GM21529 (cell line): ENCODE measurements around the gene CREG1.

ENCODE experiments used
- ATAC-seq: cut with Tn5 transposase; IDR thresholded peaks from one replicate; pipeline ENCODE4 v1.9.1; 2021; ENCODE audit not compliant: unreplicated experiment

Gene CREG1

DNA sequence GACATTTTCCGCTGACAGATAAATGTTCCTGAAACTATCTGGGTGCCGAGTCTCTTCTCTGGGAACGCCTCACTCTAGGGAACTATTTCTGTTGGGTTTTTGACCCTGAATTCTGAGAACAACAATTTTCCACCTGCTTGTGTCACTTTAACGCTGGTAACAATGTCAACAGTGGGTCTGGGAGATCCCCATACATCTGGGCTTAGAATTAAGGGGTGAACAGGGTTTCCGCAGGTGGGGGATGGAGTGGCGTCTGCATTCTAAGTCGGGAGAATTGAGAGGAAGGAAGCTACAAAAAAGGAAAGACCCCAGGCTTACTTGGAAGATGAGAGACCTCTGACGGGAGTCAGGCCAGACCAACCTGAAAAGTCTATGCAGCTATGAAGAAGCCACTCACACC lies 44.0 kb downstream of the CREG1 start:
- ATAC-seq: no peak

DNA sequence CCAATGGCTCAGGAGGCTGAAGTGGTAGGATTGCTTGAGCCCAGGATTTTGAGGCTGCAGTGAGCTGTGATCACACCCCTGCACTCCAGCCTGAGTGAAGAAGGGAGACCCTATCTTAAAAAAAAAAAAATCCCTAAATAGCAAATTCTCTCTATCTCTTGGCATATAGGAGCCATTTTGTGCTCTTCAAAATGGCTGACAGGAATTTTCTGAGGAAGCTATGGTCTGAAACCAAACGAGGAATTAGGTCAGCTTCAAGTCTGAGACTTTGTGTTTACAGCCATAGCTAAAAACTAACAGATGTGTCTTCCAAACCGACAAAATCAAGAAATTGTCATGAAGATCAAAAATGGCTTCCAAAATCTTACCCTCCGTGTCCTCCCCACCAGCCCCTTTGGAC lies 45.8 kb downstream of the CREG1 start:
- ATAC-seq: no peak

DNA sequence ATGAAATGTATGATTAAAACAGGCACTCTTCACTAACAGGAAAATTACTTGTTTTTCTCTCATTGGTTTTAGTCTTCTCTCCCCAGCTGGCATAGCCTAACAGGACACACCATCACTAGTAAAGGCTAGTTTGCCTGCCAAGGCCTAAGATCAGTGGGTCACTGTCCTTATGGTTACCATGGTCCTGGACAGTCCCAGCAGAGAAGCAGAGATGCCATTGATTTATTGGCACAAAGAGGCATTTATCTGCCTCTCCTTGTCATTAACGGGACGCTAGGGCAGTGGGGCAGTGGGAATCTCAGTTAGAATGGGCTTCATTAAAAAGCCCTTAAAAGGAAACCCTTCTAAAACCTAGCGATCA lies 49.1 kb downstream of the CREG1 start:
- no peak for ATAC-seq

DNA sequence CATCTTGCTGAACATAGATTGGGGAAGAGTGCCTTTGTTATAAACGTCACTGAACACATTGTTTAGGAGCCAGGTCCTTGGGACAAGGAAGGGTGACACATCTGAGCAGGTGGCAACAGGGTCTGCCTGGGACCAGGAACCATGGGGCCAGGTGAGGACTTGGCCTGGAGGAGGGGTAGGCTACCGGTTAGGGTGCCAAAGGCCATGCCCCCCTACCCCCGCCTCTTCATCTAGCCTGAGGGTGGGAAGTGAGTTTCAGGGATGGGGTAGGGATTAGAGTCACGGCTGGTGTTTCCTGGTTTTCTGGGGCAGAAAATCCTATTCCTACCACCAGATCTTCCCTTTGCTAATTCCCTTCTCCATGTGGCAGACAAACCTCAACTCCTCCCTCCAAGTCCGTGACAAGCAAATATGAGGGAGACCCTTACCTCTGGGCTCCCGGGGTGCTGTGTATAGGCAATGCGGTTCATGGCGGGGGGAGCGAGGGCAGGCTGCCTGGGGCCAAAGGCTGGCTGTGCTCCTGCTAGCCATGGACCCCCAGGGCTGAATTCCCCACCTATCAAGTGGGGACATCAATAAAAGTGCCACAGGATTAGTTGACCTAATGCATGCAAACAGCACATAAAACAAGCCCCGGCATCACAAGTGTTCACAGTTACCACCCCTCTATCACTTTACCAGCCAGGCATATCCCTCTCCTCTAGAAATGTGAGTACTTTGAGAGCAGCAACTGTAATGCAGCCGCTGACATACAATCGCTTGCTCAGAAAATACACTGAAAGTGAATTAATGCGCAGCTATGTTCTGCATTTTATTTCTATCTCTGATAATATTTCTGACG lies 49.7 kb downstream of the CREG1 start:
- no peak for ATAC-seq

DNA sequence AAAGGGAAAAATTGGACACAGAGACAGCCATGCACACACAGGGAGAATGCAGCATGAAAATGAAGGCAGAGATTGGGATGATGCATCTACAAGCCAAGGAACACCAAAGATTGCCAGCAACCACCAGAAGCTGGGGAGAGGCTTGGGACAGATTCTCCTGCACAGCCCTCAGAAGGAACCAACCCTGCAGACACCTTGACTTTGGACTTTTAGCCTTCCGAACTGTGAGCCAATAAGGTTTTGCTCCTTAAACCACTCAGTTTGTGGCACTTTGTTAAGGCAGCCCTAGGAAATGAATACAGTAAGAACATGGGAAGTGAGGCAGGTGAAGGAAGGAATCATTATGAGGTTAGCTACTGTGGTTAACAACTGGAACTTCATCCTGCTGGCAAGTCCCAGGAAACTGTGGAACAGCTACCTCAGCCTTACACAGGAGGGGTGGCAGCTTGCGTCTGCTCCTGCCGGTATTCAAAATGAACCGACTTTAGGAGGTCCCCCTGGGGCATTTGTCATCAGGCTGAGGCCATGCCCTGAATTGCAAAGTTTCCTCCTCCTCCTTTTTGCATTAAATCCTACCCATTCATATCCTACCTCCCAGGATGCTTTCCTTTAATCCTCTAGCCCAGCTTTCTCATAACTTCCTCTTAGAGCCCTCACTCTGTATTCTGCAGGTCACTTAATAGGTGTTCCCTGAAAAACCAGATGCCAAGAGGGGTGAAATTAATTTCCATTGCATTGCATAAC lies 50.7 kb downstream of the CREG1 start:
- ATAC-seq: no peak

DNA sequence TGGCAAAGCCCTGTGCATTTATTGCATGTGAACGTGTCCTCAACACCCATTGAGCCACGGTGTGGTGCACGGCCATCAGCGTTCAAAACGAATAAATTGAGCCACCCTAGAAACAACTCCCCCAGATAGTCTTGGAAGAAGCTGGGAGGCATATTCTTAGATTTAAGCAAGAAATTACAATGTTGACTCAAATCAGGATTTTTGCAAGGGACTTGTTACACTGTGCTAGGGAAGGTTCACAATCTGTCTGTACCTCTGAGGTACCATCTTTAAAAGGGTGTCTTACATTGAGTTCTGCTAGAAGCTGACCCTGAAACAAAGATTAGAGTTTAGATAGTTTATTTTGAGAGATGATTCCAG lies 51.4 kb downstream of the CREG1 start:
- no peak for ATAC-seq

DNA sequence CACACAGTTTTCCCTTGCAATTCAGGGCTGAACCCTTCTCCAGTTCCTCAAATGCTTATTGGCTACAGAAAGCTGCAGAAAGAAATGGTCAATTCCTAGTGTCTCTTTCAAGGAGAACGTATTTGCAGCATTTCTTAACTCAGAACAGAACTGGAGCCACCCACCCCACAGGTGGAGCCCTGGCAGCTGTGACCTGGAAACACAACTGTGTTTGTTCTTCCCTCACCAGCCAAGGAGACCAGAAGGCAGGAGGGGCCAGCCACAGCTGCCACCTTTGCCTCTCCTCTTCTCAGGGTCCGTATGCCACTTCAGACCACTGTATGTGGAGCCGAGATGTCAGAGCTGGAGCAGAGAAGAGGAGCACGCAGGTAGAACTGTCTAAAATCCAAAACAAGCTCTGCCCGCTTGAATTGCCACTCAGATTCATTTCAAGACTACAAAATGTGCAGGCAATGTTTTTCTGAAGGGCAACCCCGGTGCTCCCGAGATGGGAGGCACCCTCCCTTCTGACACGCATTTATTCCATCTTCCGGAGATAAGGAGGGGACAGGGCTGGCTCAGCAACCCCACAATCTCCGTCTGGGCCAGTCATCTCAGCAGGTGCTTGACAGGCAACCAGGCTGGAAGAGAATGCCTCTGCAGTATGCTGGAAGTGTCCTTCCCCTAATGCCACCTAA lies 51.9 kb downstream of the CREG1 start:
- no peak for ATAC-seq

DNA sequence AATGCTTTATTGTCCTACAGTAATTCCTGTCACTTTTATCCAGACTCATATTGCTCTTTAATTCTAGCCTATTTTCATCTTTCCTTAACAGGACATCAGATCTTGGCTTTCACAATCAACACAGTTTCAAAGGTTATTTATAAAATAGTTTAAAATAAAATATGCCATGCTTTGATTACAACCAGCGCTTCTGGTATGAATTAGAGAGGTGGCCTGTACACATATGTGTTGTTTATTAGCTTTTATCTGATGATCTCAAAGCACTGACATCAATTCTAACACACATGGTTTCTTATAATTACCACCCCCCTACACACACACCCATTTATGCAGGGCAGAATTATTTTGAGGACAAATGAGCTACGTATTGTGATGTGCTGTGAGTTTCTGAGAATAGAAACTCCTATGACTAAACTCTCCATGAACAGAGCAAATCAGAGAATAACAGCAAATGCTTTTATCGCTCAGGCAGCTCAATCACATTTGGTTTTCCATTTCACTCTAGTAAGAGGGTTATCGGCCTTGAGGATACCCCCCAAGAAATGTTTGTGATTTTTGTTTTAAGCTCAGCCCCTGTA lies 53.2 kb downstream of the CREG1 start:
- ATAC-seq: no peak

DNA sequence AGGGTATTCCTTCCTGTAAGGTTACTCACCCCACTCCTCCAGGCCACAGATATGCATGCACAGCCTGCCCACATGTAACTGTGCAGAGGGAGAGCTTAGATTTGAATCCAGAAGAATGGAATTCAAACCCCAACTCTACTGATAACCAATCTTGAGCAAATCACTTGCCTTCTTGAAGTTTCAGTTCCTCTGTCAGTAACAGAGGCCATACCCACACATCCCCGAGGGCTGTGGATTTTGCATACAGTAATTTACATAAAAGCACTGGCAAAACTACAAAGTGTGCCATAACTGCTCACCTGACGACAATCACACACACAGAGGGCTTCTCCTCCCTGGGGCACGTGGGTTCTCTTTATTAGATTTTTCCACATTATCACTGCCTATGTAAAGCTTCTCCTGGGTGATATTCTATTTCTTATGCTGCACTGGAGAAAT lies 53.9 kb downstream of the CREG1 start:
- ATAC-seq: peak; percentile 94

DNA sequence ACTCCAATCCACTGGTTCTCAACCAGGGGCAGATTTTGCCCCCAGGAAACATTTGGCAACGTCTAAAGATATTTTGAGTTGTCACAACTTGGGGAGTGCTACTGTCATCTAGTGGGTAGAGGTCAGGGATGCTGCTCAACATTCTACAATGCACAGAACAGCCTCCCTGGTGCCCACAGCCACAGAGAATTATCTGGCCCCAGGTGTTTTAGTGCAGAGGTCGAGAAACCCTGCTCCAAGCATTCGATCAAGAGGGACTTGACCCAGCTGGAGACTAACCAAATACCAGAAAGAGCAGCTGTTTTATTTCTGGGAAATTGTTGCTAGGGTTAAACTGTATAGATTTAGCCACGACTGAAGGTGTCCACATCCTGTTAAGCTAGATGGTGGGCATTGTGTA lies 54.5 kb downstream of the CREG1 start:
- ATAC-seq: peak; percentile 5

DNA sequence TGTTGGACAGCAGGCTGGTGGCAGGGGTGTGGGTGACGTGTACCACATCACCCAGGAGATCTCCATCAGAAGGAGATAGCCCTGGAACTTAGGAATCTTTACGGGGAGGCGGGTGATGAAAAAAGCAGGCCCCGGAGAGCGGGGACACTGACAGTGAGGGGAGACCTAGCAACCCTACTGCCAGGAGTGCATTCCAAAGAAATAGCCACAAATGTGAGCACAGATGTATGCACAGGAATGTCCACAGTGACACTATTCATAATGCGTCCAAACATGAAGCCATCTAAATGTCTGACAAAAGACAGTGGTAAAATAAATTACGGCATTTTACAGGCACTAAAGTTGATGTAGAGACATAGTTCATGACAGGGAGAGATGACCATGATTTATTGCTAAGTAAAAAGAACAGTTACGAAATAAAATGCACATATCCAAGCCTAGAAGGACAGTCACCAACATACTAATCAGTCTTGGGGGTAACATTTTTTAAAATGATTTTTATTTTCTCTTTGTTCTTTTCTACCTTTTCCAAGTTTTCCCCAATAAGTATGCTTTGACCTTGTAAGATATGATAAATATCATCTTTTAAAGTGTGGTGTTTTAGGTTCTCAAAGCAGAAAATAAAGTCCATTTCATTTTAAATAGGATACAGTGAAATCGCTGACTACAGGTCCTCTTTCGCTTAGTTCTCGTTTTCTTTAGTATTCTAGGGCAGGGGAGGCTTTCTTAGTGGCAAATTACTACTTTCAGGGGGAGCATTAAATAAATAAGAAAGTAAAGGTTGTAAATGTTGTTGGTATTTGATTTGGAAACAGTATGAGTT lies 56.6 kb downstream of the CREG1 start:
- no peak for ATAC-seq

DNA sequence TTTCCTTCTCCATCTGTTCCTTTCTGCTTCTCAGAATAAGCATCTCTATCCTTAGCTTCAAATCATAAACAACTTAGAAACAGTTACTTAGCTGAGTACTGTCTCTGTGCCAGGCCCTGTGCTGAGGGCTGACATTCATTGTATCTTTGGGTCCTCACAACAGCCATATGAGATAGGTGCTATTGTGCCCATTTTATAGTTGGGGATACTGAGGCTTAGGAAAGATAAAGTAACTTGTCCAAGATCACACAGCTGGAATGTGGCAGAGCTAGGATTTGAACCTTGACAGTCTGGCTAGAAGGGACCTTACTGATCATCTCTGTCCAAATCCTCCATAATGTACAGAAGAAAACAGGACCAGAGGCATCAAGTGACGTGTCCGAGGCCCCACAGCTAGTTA lies 60.2 kb downstream of the CREG1 start:
- no peak for ATAC-seq

DNA sequence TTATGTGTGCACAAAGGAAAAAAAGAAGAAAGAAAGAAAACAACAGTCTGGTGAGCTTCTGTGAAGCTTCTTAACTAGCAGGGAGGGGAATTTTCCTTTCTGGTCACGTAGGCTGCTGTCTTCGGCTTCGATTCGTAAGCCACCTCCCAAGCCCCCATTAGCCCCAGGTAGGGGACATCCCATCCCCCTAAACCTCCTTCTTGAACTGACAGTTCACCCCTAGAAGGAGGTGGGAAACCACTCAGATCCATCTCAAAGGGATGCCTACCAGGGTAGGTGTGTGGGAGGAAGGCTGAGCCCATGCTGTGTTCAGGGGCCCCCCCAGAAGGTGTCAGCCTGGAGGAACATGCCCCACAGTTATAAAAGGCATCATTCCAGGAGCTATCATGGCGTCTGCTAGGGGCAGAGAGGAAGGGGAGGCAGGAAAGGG lies 61.1 kb downstream of the CREG1 start:
- ATAC-seq: no peak

DNA sequence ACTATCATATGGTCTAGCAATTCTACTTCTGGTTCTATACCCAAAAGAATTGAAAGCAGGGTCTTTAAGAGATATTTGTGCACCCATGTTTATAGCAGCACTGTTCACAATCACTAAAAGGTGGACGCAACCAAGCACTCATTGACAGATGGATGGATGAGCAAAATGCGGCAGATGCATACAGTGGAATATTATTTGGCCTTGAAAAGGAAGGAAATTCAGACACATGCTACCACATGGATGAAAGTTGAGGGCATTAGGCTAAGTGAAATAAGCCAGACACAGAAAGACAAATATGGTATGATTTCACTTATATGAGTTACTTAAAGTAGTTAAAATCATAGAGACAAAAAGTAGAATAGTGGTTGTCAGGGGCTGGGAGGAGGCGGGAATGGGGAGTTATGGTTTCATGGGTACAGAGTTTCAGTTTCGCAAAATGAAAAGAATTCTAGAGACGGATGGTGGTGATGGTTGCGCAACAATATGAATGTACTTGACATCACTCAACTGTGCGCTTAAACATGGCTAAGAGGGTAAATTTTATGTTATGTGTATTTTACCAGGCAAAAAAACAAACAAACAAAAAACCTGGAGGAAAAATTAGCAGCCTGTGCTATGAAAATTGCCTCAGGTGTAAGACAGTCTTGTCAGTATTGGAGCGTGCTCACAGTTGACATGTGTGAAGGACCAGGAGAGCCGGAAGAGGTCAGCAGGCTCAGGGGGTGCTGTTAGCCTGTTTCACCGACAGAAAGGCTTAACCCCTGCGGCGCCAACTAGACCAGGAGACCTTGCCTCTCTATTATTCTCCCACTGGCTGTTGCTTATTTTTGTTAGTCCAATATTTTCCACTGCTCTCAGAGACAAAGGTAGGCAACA lies 61.7 kb downstream of the CREG1 start:
- ATAC-seq: no peak
